SHP77 (cell line): ENCODE measurements around the gene MAGEF1.

Source experiments
- DNase-seq, 2 experiments: peaks; one replicate each; lab custom pipeline; 2025; lab: John Stamatoyannopoulos, UW

Gene MAGEF1

GRCh38 chr3:184725176-184725719 lies 13.4 kb upstream of the MAGEF1 start:
- no peak for DNase-seq

- DNase-seq, result no peak
Measured at GRCh38 chr3:184724699-184725098, 12.8 kb upstream of the MAGEF1 start.

- no peak for DNase-seq
Measured at GRCh38 chr3:184719709-184720108, 7.8 kb upstream of the MAGEF1 start.

- no peak for DNase-seq
Measured at GRCh38 chr3:184718431-184718830, 6.6 kb upstream of the MAGEF1 start.

GRCh38 chr3:184717399-184717983 lies 5.6 kb upstream of the MAGEF1 start:
- DNase-seq, result no peak

- DNase-seq, result peak; percentile 27 to 59
Measured at GRCh38 chr3:184716622-184717398, 4.9 kb upstream of the MAGEF1 start.

- no peak for DNase-seq
Measured at GRCh38 chr3:184715943-184716621, 4.2 kb upstream of the MAGEF1 start.

- no peak for DNase-seq
Measured at GRCh38 chr3:184713521-184713920, 1.7 kb upstream of the MAGEF1 start.

GRCh38 chr3:184713040-184713355 lies 1.1 kb upstream of the MAGEF1 start:
- no peak for DNase-seq

GRCh38 chr3:184712248-184713039 lies 580 bp upstream of the MAGEF1 start:
- no peak for DNase-seq

GRCh38 chr3:184710870-184711492 lies 883 bp downstream of the MAGEF1 start:
- DNase-seq, result no peak

GRCh38 chr3:184703657-184704056 lies 8.2 kb downstream of the MAGEF1 start:
- DNase-seq, result no peak

- no peak for DNase-seq
Measured at GRCh38 chr3:184700759-184701158, 11.1 kb downstream of the MAGEF1 start.

GRCh38 chr3:184697845-184698244 lies 14.0 kb downstream of the MAGEF1 start:
- DNase-seq, result no peak

- no peak for DNase-seq
Measured at GRCh38 chr3:184696697-184697096, 15.2 kb downstream of the MAGEF1 start.

- no peak for DNase-seq
Measured at GRCh38 chr3:184694716-184695115, 17.1 kb downstream of the MAGEF1 start.

- no peak for DNase-seq
Measured at GRCh38 chr3:184694133-184694665, 17.7 kb downstream of the MAGEF1 start.

- DNase-seq, result no peak
Measured at GRCh38 chr3:184693011-184693975, 18.6 kb downstream of the MAGEF1 start.

GRCh38 chr3:184691397-184692231 lies 20.2 kb downstream of the MAGEF1 start:
- no peak for DNase-seq
